ENCODE results near the gene HTR7. TPM values are rescaled to one million over a fixed set of nuclear protein-coding genes. Genes with fewer than 3 reads are reported as not detected.

HTR7 gene
- total and polyA plus RNA-seq, 10 donors: 0.13 to 1.1 (median 0.73) TPM

GRCh38 chr10:90856261-90856660 is 1.6 kb downstream of the HTR7 start:
- peaks cover 0 to 76% (median 38%) of the 10 kb centered on the region in 7 donors for H3K27me3 ChIP-seq (replicated peaks in 1 of 7)
- no peak for DNase-seq

GRCh38 chr10:90855126-90855525 is 2.7 kb downstream of the HTR7 start:
- Histone ChIP-seq H3K27me3 (replicated peaks in 1 of 7) (peaks cover 0 to 81% (median 38%) of the 10 kb centered on the region in 7 donors), H3K27ac (no peak overlapping the region), H3K4me1 (peaks cover 0 to 29% (median 18%) of the 10 kb centered on the region in 6 donors), H3K4me3 (no peak overlapping the region), H3K9me3 (peaks cover 0 to 21% (median 17%) of the 10 kb centered on the region in 8 donors), H3K36me3 (no peaks in the 10 kb centered on the region)
- intact Hi-C loops (cut with DNase I; ENCODE audit: low total_unique reads): no loop called here
- no peak for DNase-seq
- no peak for TF ChIP-seq POLR2A (IDR thresholded peaks at IDR 0.05)
- no peak for TF ChIP-seq CTCF (IDR thresholded peaks at IDR 0.05 in 8 of 11, conservative IDR thresholded peaks at IDR 0.05 in 3 of 11)
- TF ChIP-seq POLR2AphosphoS5 (IDR thresholded peaks at IDR 0.05): no peak
- 78 to 94% (median 90%) methylated on average over 3 of the region's 3 CpGs for WGBS, 5 donors

More at GRCh38 chr10:90856261-90856660, 1.6 kb downstream of the HTR7 start:
- WGBS, 5 donors: 89 to 96% (median 95%) methylated on average over 3 of the region's 3 CpGs
- intact Hi-C loops (cut with DNase I; ENCODE audit: low total_unique reads): no loop called here
- Histone ChIP-seq H3K4me1 (peaks cover 0 to 29% (median 18%) of the 10 kb centered on the region in 6 donors), H3K9me3 (peaks cover 0 to 10% (median 6%) of the 10 kb centered on the region in 8 donors), H3K4me3 (peak overlapping the region in 1 of 8 donors; percentile 89), H3K27ac (no peak overlapping the region), H3K36me3 (no peaks in the 10 kb centered on the region)
- TF ChIP-seq CTCF (IDR thresholded peaks at IDR 0.05 in 8 of 11, conservative IDR thresholded peaks at IDR 0.05 in 3 of 11): no peak
- TF ChIP-seq POLR2AphosphoS5 (IDR thresholded peaks at IDR 0.05): no peak
- TF ChIP-seq POLR2A (IDR thresholded peaks at IDR 0.05): no peak

- TF ChIP-seq POLR2AphosphoS5 (IDR thresholded peaks at IDR 0.05) (no peak), CTCF (IDR thresholded peaks at IDR 0.05 in 8 of 11, conservative IDR thresholded peaks at IDR 0.05 in 3 of 11) (no peak), POLR2A (IDR thresholded peaks at IDR 0.05) (no peak)
- H3K4me3 ChIP-seq: no peak overlapping the region
- H3K27me3 ChIP-seq (replicated peaks in 1 of 7): peaks cover 0 to 66% (median 20%) of the 10 kb centered on the region in 7 donors
- peaks cover 0 to 28% (median 22%) of the 10 kb centered on the region in 8 donors for H3K9me3 ChIP-seq
- no peaks in the 10 kb centered on the region for H3K4me1 ChIP-seq
- intact Hi-C loops (cut with DNase I; ENCODE audit: low total_unique reads): no loop called here
- DNase-seq: no peak
- no peak overlapping the region for H3K27ac ChIP-seq
- WGBS, 5 donors: 60 to 83% (median 76%) methylated on average over 1 of the region's 1 CpG
- no peaks in the 10 kb centered on the region for H3K36me3 ChIP-seq
These were observed 7.7 kb downstream of the HTR7 start for GRCh38 chr10:90849956-90850749.

- Histone ChIP-seq H3K36me3 (no peaks in the 10 kb centered on the region), H3K4me3 (no peak overlapping the region), H3K27ac (no peak overlapping the region), H3K27me3 (replicated peaks in 1 of 7) (peaks cover 0 to 51% (median 0%) of the 10 kb centered on the region in 7 donors), H3K9me3 (peaks cover 0 to 29% (median 23%) of the 10 kb centered on the region in 8 donors), H3K4me1 (no peaks in the 10 kb centered on the region)
- no peak for TF ChIP-seq CTCF (IDR thresholded peaks at IDR 0.05 in 8 of 11, conservative IDR thresholded peaks at IDR 0.05 in 3 of 11)
- TF ChIP-seq POLR2AphosphoS5 (IDR thresholded peaks at IDR 0.05): no peak
- TF ChIP-seq POLR2A (IDR thresholded peaks at IDR 0.05): no peak
- intact Hi-C loops (cut with DNase I; ENCODE audit: low total_unique reads): no loop called here
- no peak for DNase-seq
- 7 to 32% (median 15%) methylated on average over 1 of the region's 1 CpG for WGBS, 5 donors
These were observed 10.4 kb downstream of the HTR7 start for GRCh38 chr10:90847436-90847835.
